CD14-positive monocyte (primary cell): ENCODE results near the gene NEURL1B. TPM values are rescaled to one million over a fixed set of nuclear protein-coding genes. Genes with fewer than 3 reads are reported as not detected.

Experiments used
- DNase-seq, 3 donors: peaks; one replicate each; pipeline ENCODE4 v3.0.0-alpha.2; 2011 to 2022
- H2AFZ ChIP-seq: 2 replicates; pipeline ENCODE4 v1.6.0; 2012; ENCODE audit warnings: mild to moderate bottlenecking, low read depth, low read length, inconsistent platforms; ENCODE audit not compliant: insufficient read depth, poor library complexity, severe bottlenecking
- H3K27ac ChIP-seq, 2 donors: 1 replicate in 1 of 2; 2 replicates in 1 of 2; pipeline ENCODE4 v1.5.1; 2012 to 2013; ENCODE audit warnings: low read length in 2 of 2, control low read depth in 1 of 2, inconsistent platforms in 1 of 2, low read depth in 1 of 2, mild to moderate bottlenecking in 1 of 2
- H3K27me3 ChIP-seq, 2 donors: one replicate each; pipeline versions ENCODE4 v1.6.0 to v1.6.1; 2011 to 2013; ENCODE audit warnings: low read length in 2 of 2; ENCODE audit not compliant: control insufficient read depth in 2 of 2, insufficient read depth in 2 of 2
- H3K36me3 ChIP-seq, 2 donors: replicated peaks in 1 of 2; 1 replicate in 1 of 2; 2 replicates in 1 of 2; pipeline versions ENCODE4 v1.5.1 to v1.6.1; 2012 to 2013; ENCODE audit warnings: low read length in 2 of 2, control low read depth in 1 of 2, inconsistent platforms in 1 of 2, mild to moderate bottlenecking in 1 of 2; ENCODE audit not compliant: insufficient read depth in 2 of 2, control insufficient read depth in 1 of 2
- H3K4me1 ChIP-seq, 2 donors: 1 replicate in 1 of 2; 2 replicates in 1 of 2; pipeline versions ENCODE4 v1.5.1 to v1.6.1; 2012 to 2013; ENCODE audit warnings: low read length in 2 of 2, control low read depth in 1 of 2, inconsistent platforms in 1 of 2, mild to moderate bottlenecking in 1 of 2, moderate library complexity in 1 of 2; ENCODE audit not compliant: insufficient read depth in 2 of 2, control insufficient read depth in 1 of 2
- H3K4me2 ChIP-seq: replicated peaks from 2 replicates; pipeline ENCODE3; 2012; ENCODE audit warnings: low read length, moderate library complexity, mild to moderate bottlenecking; ENCODE audit not compliant: poor library complexity, severe bottlenecking; ENCODE audit errors: extremely low read depth
- H3K4me3 ChIP-seq, 3 experiments: fragments of 200-600 bp in 1 of 3; sonication (generic) in 1 of 3; replicated peaks in 1 of 3; 1 replicate in 2 of 3; 2 replicates in 1 of 3; pipeline ENCODE4 v1.5.1; 2011 to 2013; ENCODE audit warnings: low read length in 3 of 3, mild to moderate bottlenecking in 3 of 3, control low read depth in 2 of 3, low read depth in 2 of 3, inconsistent platforms in 1 of 3, moderate library complexity in 1 of 3
- H3K79me2 ChIP-seq: 2 replicates; pipeline ENCODE4 v1.6.0; 2012; ENCODE audit warnings: mild to moderate bottlenecking, control low read depth, inconsistent platforms, low read length, moderate library complexity; ENCODE audit not compliant: insufficient read depth
- H3K9ac ChIP-seq: 2 replicates; pipeline ENCODE4 v1.6.0; 2017; ENCODE audit warnings: low read length, mild to moderate bottlenecking; ENCODE audit not compliant: insufficient read depth, poor library complexity, severe bottlenecking
- H3K9me3 ChIP-seq, 2 donors: replicated peaks in 1 of 2; 1 replicate in 1 of 2; 2 replicates in 1 of 2; pipeline versions ENCODE4 v1.5.1 to v1.6.1; 2012 to 2013; ENCODE audit warnings: low read length in 2 of 2, control low read depth in 1 of 2; ENCODE audit not compliant: control insufficient read depth in 1 of 2, insufficient read depth in 1 of 2
- H4K20me1 ChIP-seq: 2 replicates; pipeline ENCODE4 v1.6.0; 2012; ENCODE audit warnings: mild to moderate bottlenecking, low read length, control low read depth, moderate library complexity; ENCODE audit not compliant: insufficient read depth
- H3K27ac Mint-ChIP-seq, 7 donors: one replicate each; pipeline ENCODE4 v1.8.0; 2020; ENCODE audit warnings: mild to moderate bottlenecking in 7 of 7, mixed read lengths in 7 of 7, moderate library complexity in 6 of 7, inconsistent platforms in 2 of 7
- H3K27me3 Mint-ChIP-seq, 3 donors: one replicate each; pipeline ENCODE4 v1.8.0; 2021 to 2022; ENCODE audit warnings: low read depth in 3 of 3, mild to moderate bottlenecking in 3 of 3, mixed read lengths in 3 of 3, moderate library complexity in 3 of 3, inconsistent platforms in 1 of 3
- H3K36me3 Mint-ChIP-seq, 2 donors: one replicate each; pipeline ENCODE4 v1.8.0; 2020; ENCODE audit warnings: mixed read lengths in 2 of 2, inconsistent platforms in 1 of 2, mild to moderate bottlenecking in 1 of 2
- H3K4me1 Mint-ChIP-seq: one replicate; pipeline ENCODE4 v1.8.0; 2020; ENCODE audit warnings: mild to moderate bottlenecking, mixed read lengths
- H3K4me3 Mint-ChIP-seq, 2 donors: one replicate each; pipeline ENCODE4 v1.8.0; 2020; ENCODE audit warnings: mild to moderate bottlenecking in 2 of 2, mixed read lengths in 2 of 2, moderate library complexity in 1 of 2
- H3K9me3 Mint-ChIP-seq, 7 donors: one replicate each; pipeline ENCODE4 v1.8.0; 2020 to 2022; ENCODE audit warnings: mixed read lengths in 7 of 7, mild to moderate bottlenecking in 6 of 7, moderate library complexity in 6 of 7, inconsistent platforms in 2 of 7
- CTCF ChIP-seq: fragments of 200-600 bp; IDR thresholded peaks from one replicate; pipeline ENCODE4 v1.8.0; 2022; ENCODE audit warnings: antibody characterized with exemption, mild to moderate bottlenecking
- WGBS: methylation state at CpG from one replicate; pipeline ENCODE4 v1.1.5; 2013; ENCODE audit warnings: missing lambda C conversion rate; ENCODE audit not compliant: insufficient coverage; 5-methylcytosine and 5-hydroxymethylcytosine counted together
- intact Hi-C, 2 donors: fragments of 100-400 bp; cut with micrococcal nuclease; formaldehyde crosslinking; loops; one replicate each; pipeline versions ENCODE4 v1.15.0 to v1.15.1; 2023
- polyA plus RNA-seq, 3 donors: library from polyadenylated mRNA; depleted of rRNA in 1 of 3; unstranded in 2 of 3; stranded (reverse) in 1 of 3; fragments of 300-500 nt in 2 of 3; fragments of >200 nt in 1 of 3; fragmentation: Illumina TruSeq in 2 of 3; gene quantifications; 1 replicate in 2 of 3; 2 replicates in 1 of 3; pipeline ENCODE4 v1.2.3, GENCODE V29; 2012 to 2021

NEURL1B gene
- polyA plus RNA-seq, 3 donors: 0.01 TPM; not detected in 2

DNA sequence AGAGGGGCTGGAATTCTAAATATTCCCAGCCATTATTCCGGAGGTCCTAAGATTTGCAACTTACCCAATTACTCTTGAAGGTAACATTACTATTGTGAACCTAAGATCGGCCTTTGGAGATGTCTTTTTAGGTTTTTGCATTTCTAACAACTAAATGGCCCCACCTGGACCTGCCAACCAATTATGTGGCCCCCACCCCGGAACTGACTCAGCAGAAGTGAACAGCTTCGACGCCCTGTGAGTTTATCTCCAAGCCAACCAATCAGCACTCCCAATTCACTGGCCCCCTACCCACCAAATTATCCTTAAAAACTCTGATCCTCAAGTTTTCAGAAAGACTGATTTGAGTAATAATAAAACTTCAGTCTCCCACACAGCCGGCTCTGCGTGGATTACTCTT lies 62.9 kb downstream of the NEURL1B start:
- Mint-ChIP-seq H3K27me3 (peaks cover 21 to 31% (median 25%) of the 10 kb centered on the region in 3 donors), H3K9me3 (peaks cover 0 to 5% (median 0%) of the 10 kb centered on the region in 7 donors), H3K4me1 (peaks cover 16% of the 10 kb centered on the region), H3K27ac (no peak overlapping the region), H3K4me3 (no peak overlapping the region), H3K36me3 (peaks cover 0 to 2% of the 10 kb centered on the region in 2 donors)
- Histone ChIP-seq H3K9ac (no peak overlapping the region), H3K36me3 (no peaks in the 10 kb centered on the region), H3K27ac (no peak overlapping the region), H3K27me3 (peaks cover 0 to 13% of the 10 kb centered on the region in 2 donors), H3K9me3 (no peaks in the 10 kb centered on the region), H3K79me2 (no peaks in the 10 kb centered on the region), H3K4me3 (no peak overlapping the region), H3K4me2 (no peak overlapping the region), H2AFZ (no peak overlapping the region), H4K20me1 (no peaks in the 10 kb centered on the region), H3K4me1 (peaks cover 11 to 13% of the 10 kb centered on the region in 2 donors)
- WGBS: 100% methylated on average over 1 of the region's 7 CpGs
- intact Hi-C loops: loop anchor here in 1 of 2 donors (10.0 kb wide), 1 partner anchor 361 kb away; no protein-coding TSS in a partner anchor
- TF ChIP-seq CTCF: no peak
- DNase-seq: no peak

- Histone ChIP-seq H3K9me3 (no peaks in the 10 kb centered on the region), H3K36me3 (no peaks in the 10 kb centered on the region), H3K4me3 (no peak overlapping the region), H3K27ac (no peak overlapping the region), H2AFZ (no peak overlapping the region), H3K9ac (no peak overlapping the region), H3K4me2 (no peak overlapping the region), H3K27me3 (peaks cover 0 to 6% of the 10 kb centered on the region in 2 donors), H3K4me1 (peaks cover 11 to 13% of the 10 kb centered on the region in 2 donors), H3K79me2 (no peaks in the 10 kb centered on the region), H4K20me1 (no peaks in the 10 kb centered on the region)
- DNase-seq: no peak
- TF ChIP-seq CTCF: no peak
- peaks cover 0 to 2% of the 10 kb centered on the region in 2 donors for H3K36me3 Mint-ChIP-seq
- peaks cover 0 to 3% (median 0%) of the 10 kb centered on the region in 7 donors for H3K9me3 Mint-ChIP-seq
- no peak overlapping the region for H3K4me3 Mint-ChIP-seq
- peaks cover 21 to 32% (median 23%) of the 10 kb centered on the region in 3 donors for H3K27me3 Mint-ChIP-seq
- H3K27ac Mint-ChIP-seq: no peak overlapping the region
- H3K4me1 Mint-ChIP-seq: peaks cover 16% of the 10 kb centered on the region
- intact Hi-C loops: loop anchor here in 1 of 2 donors (10.0 kb wide), 1 partner anchor 359 kb away; no protein-coding TSS in a partner anchor
Observed at GRCh38 chr5:172705576-172706084, 64.6 kb downstream of the NEURL1B start.
